ENCODE measurements around the gene MKRN2OS. TPM values are rescaled to one million over a fixed set of nuclear protein-coding genes. Genes with fewer than 3 reads are reported as not detected.

The MKRN2OS gene
- total RNA-seq, 2 donors from 2014 or later = 2.3 TPM; not detected in 1

GRCh38 chr3:12585181-12585580, 39.9 kb upstream of the MKRN2OS start:
- TF ChIP-seq, protein P1, sequence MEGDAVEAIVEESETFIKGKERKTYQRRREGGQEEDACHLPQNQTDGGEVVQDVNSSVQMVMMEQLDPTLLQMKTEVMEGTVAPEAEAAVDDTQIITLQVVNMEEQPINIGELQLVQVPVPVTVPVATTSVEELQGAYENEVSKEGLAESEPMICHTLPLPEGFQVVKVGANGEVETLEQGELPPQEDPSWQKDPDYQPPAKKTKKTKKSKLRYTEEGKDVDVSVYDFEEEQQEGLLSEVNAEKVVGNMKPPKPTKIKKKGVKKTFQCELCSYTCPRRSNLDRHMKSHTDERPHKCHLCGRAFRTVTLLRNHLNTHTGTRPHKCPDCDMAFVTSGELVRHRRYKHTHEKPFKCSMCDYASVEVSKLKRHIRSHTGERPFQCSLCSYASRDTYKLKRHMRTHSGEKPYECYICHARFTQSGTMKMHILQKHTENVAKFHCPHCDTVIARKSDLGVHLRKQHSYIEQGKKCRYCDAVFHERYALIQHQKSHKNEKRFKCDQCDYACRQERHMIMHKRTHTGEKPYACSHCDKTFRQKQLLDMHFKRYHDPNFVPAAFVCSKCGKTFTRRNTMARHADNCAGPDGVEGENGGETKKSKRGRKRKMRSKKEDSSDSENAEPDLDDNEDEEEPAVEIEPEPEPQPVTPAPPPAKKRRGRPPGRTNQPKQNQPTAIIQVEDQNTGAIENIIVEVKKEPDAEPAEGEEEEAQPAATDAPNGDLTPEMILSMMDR (IDR thresholded peaks at IDR 0.05) = no peak
- TF ChIP-seq POLR2A (IDR thresholded peaks at IDR 0.05) = no peak
- DNase-seq (no peak), ATAC-seq (no peak)
- H3K4me3 ChIP-seq = no peak overlapping the region
- intact Hi-C loops (cut with DNase I) = no loop called here
- no peaks in the 10 kb centered on the region for H3K4me1 ChIP-seq
- no peaks in the 10 kb centered on the region for H3K9me3 ChIP-seq
- H3K36me3 ChIP-seq (replicated peaks in 1 of 2; ENCODE audit: insufficient read depth in 1 of 2, low read depth in 2 of 2) = peaks cover 4 to 41% of the 10 kb centered on the region in 2 donors
- H3K27me3 ChIP-seq = no peaks in the 10 kb centered on the region
- 81 to 83% methylated on average over 3 of the region's 3 CpGs for WGBS, 2 donors
- no peak overlapping the region for H3K27ac ChIP-seq

DNA sequence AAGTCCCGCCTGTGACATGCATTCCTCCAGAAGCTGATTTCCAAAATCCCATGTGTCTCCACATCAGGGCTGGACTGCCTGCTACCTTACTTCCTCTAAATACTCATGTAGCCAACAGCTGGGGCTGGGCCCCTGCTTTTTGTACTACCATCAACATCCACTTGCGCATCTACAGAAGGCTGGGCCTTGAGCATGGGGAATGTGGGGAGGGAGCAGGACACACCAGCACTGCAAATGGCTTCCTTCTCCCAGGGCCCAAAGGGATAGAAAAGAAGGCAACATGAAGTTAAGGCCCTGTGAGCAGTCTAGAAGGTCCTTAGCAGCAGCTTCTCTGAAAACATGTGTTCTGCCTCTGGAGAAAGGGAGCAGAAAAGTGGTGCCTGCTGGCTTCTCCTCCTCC, 38.8 kb upstream of the MKRN2OS start:
- peaks cover 4 to 41% of the 10 kb centered on the region in 2 donors for H3K36me3 ChIP-seq (replicated peaks in 1 of 2; ENCODE audit: insufficient read depth in 1 of 2, low read depth in 2 of 2)
- H3K27ac ChIP-seq = no peak overlapping the region
- intact Hi-C loops (cut with DNase I) = no loop called here

DNA sequence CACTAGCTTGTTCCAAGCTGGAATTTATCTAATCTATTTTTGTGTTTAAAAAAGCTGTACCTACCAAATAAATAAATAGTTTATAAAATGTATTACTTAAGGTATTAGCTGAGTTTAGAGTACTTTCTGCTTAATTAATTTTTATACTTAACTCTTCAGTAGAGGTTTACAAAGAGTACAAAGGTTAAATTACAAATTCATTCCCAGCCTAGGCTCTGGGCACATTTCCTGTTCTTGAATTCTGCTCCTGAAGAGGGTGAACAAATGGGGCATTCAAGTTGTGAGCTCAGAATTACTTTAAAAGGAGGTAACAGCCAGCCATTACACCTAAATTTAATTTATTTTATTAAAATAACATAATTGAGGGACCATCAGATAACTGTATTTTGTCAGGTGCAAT, 38.0 kb upstream of the MKRN2OS start:
- Histone ChIP-seq H3K36me3 (replicated peaks in 1 of 2; ENCODE audit: insufficient read depth in 1 of 2, low read depth in 2 of 2) (peaks cover 3 to 37% of the 10 kb centered on the region in 2 donors), H3K4me1 (peaks cover 11% of the 10 kb centered on the region), H3K9me3 (no peaks in the 10 kb centered on the region), H3K27ac (no peak overlapping the region), H3K27me3 (no peaks in the 10 kb centered on the region), H3K4me3 (no peak overlapping the region)
- ATAC-seq = no peak
- intact Hi-C loops (cut with DNase I) = no loop called here
- DNase-seq = no peak
- TF ChIP-seq, protein P1 (IDR thresholded peaks at IDR 0.05) = no peak
- TF ChIP-seq POLR2A (IDR thresholded peaks at IDR 0.05) = no peak

More for the DNA sequence above, 38.8 kb upstream of the MKRN2OS start:
- TF ChIP-seq, protein P1 (IDR thresholded peaks at IDR 0.05) = no peak
- TF ChIP-seq POLR2A (IDR thresholded peaks at IDR 0.05) = no peak
- Histone ChIP-seq H3K27me3 (no peaks in the 10 kb centered on the region), H3K9me3 (no peaks in the 10 kb centered on the region), H3K4me1 (peaks cover 10% of the 10 kb centered on the region), H3K4me3 (no peak overlapping the region)
- DNase-seq (no peak), ATAC-seq (no peak)
- 66 to 100% methylated on average over 1 to 2 of the region's 2 CpGs for WGBS, 2 donors

GRCh38 chr3:12582730-12583129, 37.4 kb upstream of the MKRN2OS start:
- no peak for ATAC-seq
- intact Hi-C loops (cut with DNase I) = no loop called here
- Histone ChIP-seq H3K27ac (no peak overlapping the region), H3K4me1 (peaks cover 11% of the 10 kb centered on the region), H3K9me3 (no peaks in the 10 kb centered on the region), H3K36me3 (replicated peaks in 1 of 2; ENCODE audit: insufficient read depth in 1 of 2, low read depth in 2 of 2) (peaks cover 0 to 35% of the 10 kb centered on the region in 2 donors), H3K27me3 (no peaks in the 10 kb centered on the region), H3K4me3 (no peak overlapping the region)
- 80 to 86% methylated on average over 4 of the region's 4 CpGs for WGBS, 2 donors
- DNase-seq = no peak
- TF ChIP-seq, protein P1 (IDR thresholded peaks at IDR 0.05) = no peak
- TF ChIP-seq POLR2A (IDR thresholded peaks at IDR 0.05) = no peak

GRCh38 chr3:12579905-12580304, 34.6 kb upstream of the MKRN2OS start:
- ATAC-seq (peak; percentile 63), DNase-seq (peak in 3 of 4 donors; percentile 39 to 52 (median 45))
- H3K4me3 ChIP-seq = no peak overlapping the region
- no peaks in the 10 kb centered on the region for H3K27me3 ChIP-seq
- H3K4me1 ChIP-seq = peaks cover 11% of the 10 kb centered on the region
- intact Hi-C loops (cut with DNase I) = no loop called here
- peak overlapping the region in 2 of 4 donors; percentile 46 to 63 for H3K27ac ChIP-seq
- 25 to 28% methylated on average over 3 of the region's 3 CpGs for WGBS, 2 donors
- H3K9me3 ChIP-seq = no peaks in the 10 kb centered on the region
- TF ChIP-seq, protein P1 (IDR thresholded peaks at IDR 0.05) = no peak
- no peak for TF ChIP-seq POLR2A (IDR thresholded peaks at IDR 0.05)
- peaks cover 0 to 37% of the 10 kb centered on the region in 2 donors for H3K36me3 ChIP-seq (replicated peaks in 1 of 2; ENCODE audit: insufficient read depth in 1 of 2, low read depth in 2 of 2)

Measured in body of pancreas (tissue), 4 donors.